K562 (cell line): Measurements from ENCODE around the gene VILL. TPM values are rescaled to one million over a fixed set of nuclear protein-coding genes. Genes with fewer than 3 reads are reported as not detected.

ENCODE experiments used
- CTBP1 ChIP-seq: fragments of 450-650 bp; IDR thresholded peaks from 2 replicates; pipeline ENCODE4 v1.6.1; 2016; ENCODE audit warnings: borderline replicate concordance
- ETV1 ChIP-seq: fragments of 450-650 bp; conservative IDR thresholded peaks from 2 replicates; pipeline ENCODE4 v1.6.1; 2016; ENCODE audit warnings: missing genetic modification characterization, control low read depth, low read depth, missing compliant biosample characterization
- IRF2 ChIP-seq: sonication (generic); formaldehyde crosslinking; IDR thresholded peaks from 2 replicates; pipeline ENCODE4 v1.8.1; 2022; ENCODE audit warnings: mild to moderate bottlenecking, missing genetic modification reagents
- MYNN ChIP-seq, 2 experiments: sonication (generic); formaldehyde crosslinking in 1 of 2; IDR thresholded peaks; 2 replicates each; pipeline versions ENCODE4 v1.5.0 to v1.6.1; 2016 to 2020; ENCODE audit warnings: antibody characterized with exemption in 1 of 2, missing genetic modification reagents in 1 of 2
- NFIC ChIP-seq: fragments of 450-650 bp; IDR thresholded peaks from 2 replicates; pipeline ENCODE4 v1.6.1; 2017; ENCODE audit warnings: mild to moderate bottlenecking, inconsistent platforms
- NR2F6 ChIP-seq: fragments of 450-650 bp; formaldehyde crosslinking; IDR thresholded peaks from 2 replicates; pipeline ENCODE4 v1.4.0; 2020; ENCODE audit warnings: mild to moderate bottlenecking
- ZNF146 ChIP-seq: IDR thresholded peaks from one replicate; pipeline ENCODE4 v1.6.1; 2018; ENCODE audit warnings: missing compliant biosample characterization; ENCODE audit not compliant: unreplicated experiment
- polyA plus RNA-seq, 8 experiments: library from polyadenylated mRNA; depleted of rRNA in 4 of 8; stranded (reverse) in 5 of 8; unstranded in 3 of 8; fragments of >200 nt; fragmentation: Nextera tagmentation in 2 of 8; fragmentation: Illumina TruSeq in 1 of 8; extraction: Ambion mirVana in 2 of 8; extraction: Trizol in 1 of 8; gene quantifications; 2 replicates each; pipeline versions ENCODE4 v1.2.1 to v1.2.3, GENCODE V29; 2011 to 2014; ENCODE audit warnings: inconsistent platforms in 1 of 8, missing spikeins in 1 of 8
- total RNA-seq, 7 experiments: library from RNA; depleted of rRNA in 6 of 7; stranded (reverse); fragments of >200 nt in 6 of 7; fragmentation: Illumina TruSeq in 2 of 7; extraction: Trizol in 2 of 7; gene quantifications; 2 replicates each; pipeline versions ENCODE4 v1.2.1 to v1.2.3, GENCODE V29; 2011 to 2021; ENCODE audit warnings: low replicate concordance in 1 of 7
- TF ChIP-seq, protein P1 (sequence below): fragments of 450-650 bp; conservative IDR thresholded peaks from 2 replicates; pipeline ENCODE4 v1.6.1; 2016; ENCODE audit warnings: missing genetic modification characterization, low read depth, mild to moderate bottlenecking, control low read depth, missing compliant biosample characterization
- TF ChIP-seq, protein P2 (sequence below): fragments of 250-450 bp; sonication (Bioruptor Pico); IDR thresholded peaks from 2 replicates; pipeline ENCODE4 v1.5.0; 2020; ENCODE audit warnings: mild to moderate bottlenecking
- TF ChIP-seq, protein P3 (sequence below): fragments of 450-650 bp; formaldehyde crosslinking; IDR thresholded peaks from 2 replicates; pipeline ENCODE4 v1.4.0; 2022; ENCODE audit warnings: mild to moderate bottlenecking, moderate library complexity
- TF ChIP-seq, protein P4 (sequence below): fragments of 450-650 bp; IDR thresholded peaks from 2 replicates; pipeline ENCODE4 v1.6.1; 2017; ENCODE audit warnings: antibody characterized with exemption, mild to moderate bottlenecking
- TF ChIP-seq, protein P5 (sequence below): fragments of 450-650 bp; formaldehyde crosslinking; IDR thresholded peaks from 2 replicates; pipeline ENCODE4 v1.4.0; 2022; ENCODE audit warnings: missing genetic modification characterization
- TF ChIP-seq, protein P6 (sequence below): fragments of 250-450 bp; sonication (Bioruptor Pico); IDR thresholded peaks from 2 replicates; pipeline ENCODE4 v1.8.0; 2022; ENCODE audit warnings: inconsistent platforms, mild to moderate bottlenecking, moderate library complexity, borderline replicate concordance

Gene VILL
- total and polyA plus RNA-seq, 9 of the 15 experiments (the other 6 are each of a cell fraction or from before 2014, with no cell fraction given), result 0.11 to 16.0 (median 8.8) TPM

DNA sequence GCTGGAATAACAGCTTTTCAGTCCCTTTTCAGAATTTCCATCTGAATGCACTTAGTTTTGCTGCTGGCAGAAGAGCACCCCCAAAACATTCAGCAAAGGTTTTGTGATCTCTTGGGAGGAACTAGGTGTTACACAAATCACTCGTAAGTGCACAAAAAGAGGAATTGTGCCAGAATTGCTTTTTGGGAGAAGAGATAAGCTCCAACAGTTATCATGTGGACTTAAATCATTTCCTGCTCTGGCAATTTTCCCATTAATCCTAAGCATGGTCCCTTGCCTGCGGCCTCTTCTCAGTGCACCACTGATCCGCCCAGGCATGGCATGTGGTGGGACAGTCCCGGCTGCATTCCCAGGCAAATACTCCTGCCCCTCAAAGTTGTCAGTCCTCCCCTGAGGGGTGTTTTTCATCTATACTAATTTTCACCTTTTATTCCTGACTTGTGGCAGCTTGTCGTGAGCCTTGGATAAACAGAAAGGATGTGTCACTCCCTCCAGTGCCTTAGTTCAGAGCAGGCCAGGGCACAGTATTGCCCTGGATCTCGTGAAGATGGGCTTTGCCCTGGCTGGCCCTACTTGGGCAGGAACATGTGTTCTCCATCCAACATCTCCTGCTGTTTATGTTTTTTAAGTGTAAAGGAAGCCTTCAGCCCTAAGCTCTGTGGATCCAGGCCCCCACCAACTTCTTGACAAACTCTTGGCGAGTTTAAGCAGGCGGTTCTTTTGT lies 44.6 kb upstream of the VILL start (continued):
- TF ChIP-seq, protein P1, sequence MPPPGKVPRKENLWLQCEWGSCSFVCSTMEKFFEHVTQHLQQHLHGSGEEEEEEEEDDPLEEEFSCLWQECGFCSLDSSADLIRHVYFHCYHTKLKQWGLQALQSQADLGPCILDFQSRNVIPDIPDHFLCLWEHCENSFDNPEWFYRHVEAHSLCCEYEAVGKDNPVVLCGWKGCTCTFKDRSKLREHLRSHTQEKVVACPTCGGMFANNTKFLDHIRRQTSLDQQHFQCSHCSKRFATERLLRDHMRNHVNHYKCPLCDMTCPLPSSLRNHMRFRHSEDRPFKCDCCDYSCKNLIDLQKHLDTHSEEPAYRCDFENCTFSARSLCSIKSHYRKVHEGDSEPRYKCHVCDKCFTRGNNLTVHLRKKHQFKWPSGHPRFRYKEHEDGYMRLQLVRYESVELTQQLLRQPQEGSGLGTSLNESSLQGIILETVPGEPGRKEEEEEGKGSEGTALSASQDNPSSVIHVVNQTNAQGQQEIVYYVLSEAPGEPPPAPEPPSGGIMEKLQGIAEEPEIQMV (tag), result no peak
- TF ChIP-seq, protein P2, sequence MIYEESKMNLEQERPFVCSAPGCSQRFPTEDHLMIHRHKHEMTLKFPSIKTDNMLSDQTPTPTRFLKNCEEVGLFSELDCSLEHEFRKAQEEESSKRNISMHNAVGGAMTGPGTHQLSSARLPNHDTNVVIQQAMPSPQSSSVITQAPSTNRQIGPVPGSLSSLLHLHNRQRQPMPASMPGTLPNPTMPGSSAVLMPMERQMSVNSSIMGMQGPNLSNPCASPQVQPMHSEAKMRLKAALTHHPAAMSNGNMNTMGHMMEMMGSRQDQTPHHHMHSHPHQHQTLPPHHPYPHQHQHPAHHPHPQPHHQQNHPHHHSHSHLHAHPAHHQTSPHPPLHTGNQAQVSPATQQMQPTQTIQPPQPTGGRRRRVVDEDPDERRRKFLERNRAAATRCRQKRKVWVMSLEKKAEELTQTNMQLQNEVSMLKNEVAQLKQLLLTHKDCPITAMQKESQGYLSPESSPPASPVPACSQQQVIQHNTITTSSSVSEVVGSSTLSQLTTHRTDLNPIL (CRISPR knock-in tag), result no peak
- TF ChIP-seq, protein P3, sequence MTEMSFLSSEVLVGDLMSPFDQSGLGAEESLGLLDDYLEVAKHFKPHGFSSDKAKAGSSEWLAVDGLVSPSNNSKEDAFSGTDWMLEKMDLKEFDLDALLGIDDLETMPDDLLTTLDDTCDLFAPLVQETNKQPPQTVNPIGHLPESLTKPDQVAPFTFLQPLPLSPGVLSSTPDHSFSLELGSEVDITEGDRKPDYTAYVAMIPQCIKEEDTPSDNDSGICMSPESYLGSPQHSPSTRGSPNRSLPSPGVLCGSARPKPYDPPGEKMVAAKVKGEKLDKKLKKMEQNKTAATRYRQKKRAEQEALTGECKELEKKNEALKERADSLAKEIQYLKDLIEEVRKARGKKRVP, result no peak
- TF ChIP-seq NR2F6, result no peak
- no peak for TF ChIP-seq ZNF146 (CRISPR knock-in tag)
- TF ChIP-seq ETV1 (tag), result no peak
- TF ChIP-seq, protein P4, sequence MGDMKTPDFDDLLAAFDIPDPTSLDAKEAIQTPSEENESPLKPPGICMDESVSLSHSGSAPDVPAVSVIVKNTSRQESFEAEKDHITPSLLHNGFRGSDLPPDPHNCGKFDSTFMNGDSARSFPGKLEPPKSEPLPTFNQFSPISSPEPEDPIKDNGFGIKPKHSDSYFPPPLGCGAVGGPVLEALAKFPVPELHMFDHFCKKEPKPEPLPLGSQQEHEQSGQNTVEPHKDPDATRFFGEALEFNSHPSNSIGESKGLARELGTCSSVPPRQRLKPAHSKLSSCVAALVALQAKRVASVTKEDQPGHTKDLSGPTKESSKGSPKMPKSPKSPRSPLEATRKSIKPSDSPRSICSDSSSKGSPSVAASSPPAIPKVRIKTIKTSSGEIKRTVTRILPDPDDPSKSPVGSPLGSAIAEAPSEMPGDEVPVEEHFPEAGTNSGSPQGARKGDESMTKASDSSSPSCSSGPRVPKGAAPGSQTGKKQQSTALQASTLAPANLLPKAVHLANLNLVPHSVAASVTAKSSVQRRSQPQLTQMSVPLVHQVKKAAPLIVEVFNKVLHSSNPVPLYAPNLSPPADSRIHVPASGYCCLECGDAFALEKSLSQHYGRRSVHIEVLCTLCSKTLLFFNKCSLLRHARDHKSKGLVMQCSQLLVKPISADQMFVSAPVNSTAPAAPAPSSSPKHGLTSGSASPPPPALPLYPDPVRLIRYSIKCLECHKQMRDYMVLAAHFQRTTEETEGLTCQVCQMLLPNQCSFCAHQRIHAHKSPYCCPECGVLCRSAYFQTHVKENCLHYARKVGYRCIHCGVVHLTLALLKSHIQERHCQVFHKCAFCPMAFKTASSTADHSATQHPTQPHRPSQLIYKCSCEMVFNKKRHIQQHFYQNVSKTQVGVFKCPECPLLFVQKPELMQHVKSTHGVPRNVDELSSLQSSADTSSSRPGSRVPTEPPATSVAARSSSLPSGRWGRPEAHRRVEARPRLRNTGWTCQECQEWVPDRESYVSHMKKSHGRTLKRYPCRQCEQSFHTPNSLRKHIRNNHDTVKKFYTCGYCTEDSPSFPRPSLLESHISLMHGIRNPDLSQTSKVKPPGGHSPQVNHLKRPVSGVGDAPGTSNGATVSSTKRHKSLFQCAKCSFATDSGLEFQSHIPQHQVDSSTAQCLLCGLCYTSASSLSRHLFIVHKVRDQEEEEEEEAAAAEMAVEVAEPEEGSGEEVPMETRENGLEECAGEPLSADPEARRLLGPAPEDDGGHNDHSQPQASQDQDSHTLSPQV, result no peak
- no peak for TF ChIP-seq IRF2 (CRISPR knock-in tag)
- TF ChIP-seq, protein P5, sequence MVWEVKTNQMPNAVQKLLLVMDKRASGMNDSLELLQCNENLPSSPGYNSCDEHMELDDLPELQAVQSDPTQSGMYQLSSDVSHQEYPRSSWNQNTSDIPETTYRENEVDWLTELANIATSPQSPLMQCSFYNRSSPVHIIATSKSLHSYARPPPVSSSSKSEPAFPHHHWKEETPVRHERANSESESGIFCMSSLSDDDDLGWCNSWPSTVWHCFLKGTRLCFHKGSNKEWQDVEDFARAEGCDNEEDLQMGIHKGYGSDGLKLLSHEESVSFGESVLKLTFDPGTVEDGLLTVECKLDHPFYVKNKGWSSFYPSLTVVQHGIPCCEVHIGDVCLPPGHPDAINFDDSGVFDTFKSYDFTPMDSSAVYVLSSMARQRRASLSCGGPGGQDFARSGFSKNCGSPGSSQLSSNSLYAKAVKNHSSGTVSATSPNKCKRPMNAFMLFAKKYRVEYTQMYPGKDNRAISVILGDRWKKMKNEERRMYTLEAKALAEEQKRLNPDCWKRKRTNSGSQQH (CRISPR knock-in tag), result no peak
- TF ChIP-seq NFIC, result peak; percentile 70
- TF ChIP-seq MYNN (IDR thresholded peaks at IDR 0.05), result no peak
- no peak for TF ChIP-seq MYNN (CRISPR knock-in tag; IDR thresholded peaks at IDR 0.05)
- TF ChIP-seq CTBP1, result 0 out of 2 replicates have a peak, but pooled peaks have one; percentile 60
- TF ChIP-seq, protein P6, sequence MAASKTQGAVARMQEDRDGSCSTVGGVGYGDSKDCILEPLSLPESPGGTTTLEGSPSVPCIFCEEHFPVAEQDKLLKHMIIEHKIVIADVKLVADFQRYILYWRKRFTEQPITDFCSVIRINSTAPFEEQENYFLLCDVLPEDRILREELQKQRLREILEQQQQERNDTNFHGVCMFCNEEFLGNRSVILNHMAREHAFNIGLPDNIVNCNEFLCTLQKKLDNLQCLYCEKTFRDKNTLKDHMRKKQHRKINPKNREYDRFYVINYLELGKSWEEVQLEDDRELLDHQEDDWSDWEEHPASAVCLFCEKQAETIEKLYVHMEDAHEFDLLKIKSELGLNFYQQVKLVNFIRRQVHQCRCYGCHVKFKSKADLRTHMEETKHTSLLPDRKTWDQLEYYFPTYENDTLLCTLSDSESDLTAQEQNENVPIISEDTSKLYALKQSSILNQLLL (CRISPR knock-in tag), result no peak
